NCI-H2107 treated with DMSO at 0.1 percent for 48 hours (cell line): ENCODE results near the gene MRPL16.
"Not testable (repeated sequence)": the region's sequence is repeated elsewhere in the genome, so short reads cannot be mapped to it uniquely, and the experiment has no call there.

Experiments
- DNase-seq: peaks from one replicate; lab custom pipeline; 2025; ENCODE audit not compliant: unreplicated experiment; lab: John Stamatoyannopoulos, UW

The MRPL16 gene

DNA sequence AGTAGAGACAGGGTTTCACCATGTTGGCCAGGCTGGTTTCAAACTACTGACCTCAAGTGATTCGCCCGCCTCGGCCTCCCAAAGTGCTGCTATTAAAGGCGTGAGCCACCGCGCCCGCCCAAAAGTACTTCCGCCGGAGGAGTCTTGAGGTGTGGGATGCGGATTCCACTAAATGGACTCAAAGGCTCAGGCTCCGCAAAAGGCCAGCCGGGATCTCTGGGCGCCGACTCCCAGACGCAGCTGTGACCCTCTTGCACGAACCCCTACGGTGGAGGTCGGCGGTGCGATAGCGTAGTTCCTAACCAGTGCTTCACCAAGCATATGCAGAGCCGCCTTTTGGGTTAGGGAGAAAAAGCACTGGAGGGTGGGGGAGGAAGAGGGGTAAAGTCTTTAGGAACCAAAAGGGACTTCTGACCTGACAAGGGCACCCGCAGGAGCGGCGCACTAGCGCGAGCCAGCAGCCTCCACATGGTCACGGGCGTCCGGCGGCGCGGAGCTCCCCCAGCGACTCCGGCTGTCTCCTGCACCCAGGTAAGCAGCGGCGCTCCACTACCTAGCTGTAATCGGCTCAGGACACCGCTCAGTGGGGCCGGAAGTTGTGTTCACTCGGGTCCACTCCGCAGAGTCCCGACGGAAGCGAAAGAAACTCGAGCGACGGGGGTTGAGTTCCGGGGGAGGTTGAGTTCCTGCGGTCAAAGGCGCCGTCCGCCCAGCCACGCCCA is at the start of gene MRPL16:
TSS of gene MRPL16 (minus strand) at position 590 of the 722 bp plus-strand sequence. CDS start at position 470, 120 bp downstream.
- DNase-seq, result peak; percentile 72

- no peak for DNase-seq
These were observed 49.1 kb upstream of the MRPL16 start for GRCh38 chr11:59859673-59860072.

GRCh38 chr11:59857439-59858434 is 47.2 kb upstream of the MRPL16 start:
- no peak for DNase-seq

- no peak for DNase-seq
These were observed 44.3 kb upstream of the MRPL16 start for GRCh38 chr11:59854871-59855270.

- not testable (repeated sequence) for DNase-seq
These were observed 40.8 kb upstream of the MRPL16 start for GRCh38 chr11:59851416-59851815.

DNA sequence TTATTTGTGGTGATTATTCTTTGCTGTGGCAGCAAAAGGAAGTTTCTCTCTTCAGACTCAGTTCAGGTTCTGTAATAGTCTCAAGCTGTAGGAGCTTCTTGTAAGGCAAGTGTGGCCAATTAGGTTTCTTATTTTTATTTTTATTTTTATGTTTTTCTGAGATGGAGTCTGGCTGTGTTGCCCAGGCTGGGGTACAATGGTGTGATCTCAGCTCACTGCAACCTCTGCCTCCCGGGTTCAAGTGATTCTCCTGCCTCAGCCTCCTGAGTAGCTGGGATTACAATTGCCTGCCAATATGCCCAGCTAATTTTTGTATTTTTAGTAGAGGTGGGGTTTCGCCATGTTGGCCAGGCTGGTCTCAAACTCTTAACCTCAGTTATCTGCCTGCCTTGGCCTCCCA is 39.0 kb upstream of the MRPL16 start:
- not testable (repeated sequence) for DNase-seq

DNA sequence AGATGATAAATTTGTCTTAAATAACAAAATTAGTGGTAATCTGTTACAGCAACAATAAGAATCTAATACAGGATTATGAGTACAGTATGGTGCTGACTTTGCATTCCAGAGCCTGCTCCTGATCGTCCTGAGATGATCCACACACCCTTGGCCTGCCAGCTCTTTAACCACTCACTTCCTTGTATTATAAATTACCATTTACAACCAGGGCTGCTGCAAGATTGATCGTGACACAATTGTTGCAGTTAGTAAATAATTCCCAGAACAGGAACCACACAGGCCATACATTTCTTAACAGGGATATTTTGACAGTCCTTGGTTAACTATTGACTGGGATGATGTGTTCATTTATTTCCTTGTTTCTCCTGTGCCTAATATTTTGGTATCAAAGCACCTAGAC is 38.6 kb upstream of the MRPL16 start:
- DNase-seq, result no peak

DNA sequence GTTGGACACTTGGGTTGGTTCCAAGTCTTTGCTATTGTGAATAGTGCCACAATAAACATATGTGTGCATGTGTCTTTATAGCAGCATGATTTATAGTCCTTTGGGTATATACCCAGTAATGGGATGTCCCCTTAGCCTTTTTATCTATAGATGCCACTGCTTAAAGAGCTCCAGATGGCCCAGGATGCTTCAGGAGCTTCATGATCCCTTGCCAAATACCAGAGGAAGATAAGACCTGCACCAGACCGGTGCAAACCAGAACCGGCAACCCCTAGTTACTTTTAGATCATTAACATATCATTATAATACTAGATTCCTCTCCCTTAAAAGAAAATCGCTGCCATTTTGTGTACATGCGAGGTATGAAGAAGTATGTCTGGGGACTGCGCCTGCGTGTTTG is 37.9 kb upstream of the MRPL16 start:
- not testable (repeated sequence) for DNase-seq

- no peak for DNase-seq
These were observed 37.0 kb upstream of the MRPL16 start for GRCh38 chr11:59847626-59848025.

DNA sequence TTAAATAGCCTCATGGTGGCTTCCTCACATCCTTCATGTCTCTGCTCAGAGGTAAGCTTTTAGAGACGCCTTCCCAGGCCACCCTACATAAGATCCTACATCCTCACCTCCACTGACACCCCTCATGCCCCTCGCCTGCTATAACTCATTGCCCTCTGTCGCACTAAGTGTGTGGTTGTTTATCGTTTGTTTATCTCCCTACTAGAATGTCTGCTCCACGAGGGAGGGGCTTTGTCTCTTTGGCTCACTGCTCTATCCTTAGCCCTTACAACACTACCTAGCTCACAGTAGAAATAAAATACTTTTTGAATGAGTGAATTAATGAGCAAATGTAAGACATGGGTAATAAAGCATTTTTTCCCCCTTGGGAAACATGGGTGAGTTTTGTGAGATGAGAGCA is 36.0 kb upstream of the MRPL16 start:
- DNase-seq, result no peak

DNA sequence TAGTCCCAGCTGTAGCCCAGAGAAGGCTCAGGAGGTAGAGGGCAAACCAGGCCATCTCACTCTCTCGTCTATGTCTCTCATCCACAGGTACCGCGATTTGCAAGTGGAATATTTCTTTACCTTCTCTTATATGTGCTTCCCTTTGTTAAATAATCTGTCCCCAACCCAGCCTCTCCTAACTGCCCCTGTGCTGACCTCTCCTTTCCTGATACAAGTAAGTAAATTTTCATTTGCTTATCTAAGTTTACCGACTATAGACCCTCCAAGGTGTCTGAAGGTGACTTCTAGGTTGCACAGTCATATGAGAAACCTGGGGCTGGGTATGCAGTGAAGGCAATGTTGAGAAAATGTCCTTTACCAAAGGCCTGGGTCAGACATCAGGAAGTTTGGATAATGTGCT is 34.8 kb upstream of the MRPL16 start, which contains the start of gene CBLIF:
TSS of gene CBLIF (minus strand) at position 101 of the 400 bp plus-strand sequence. CDS start at position 55, 46 bp downstream.
- DNase-seq, result no peak

GRCh38 chr11:59842316-59842715 is 31.7 kb upstream of the MRPL16 start:
- DNase-seq, result no peak

DNA sequence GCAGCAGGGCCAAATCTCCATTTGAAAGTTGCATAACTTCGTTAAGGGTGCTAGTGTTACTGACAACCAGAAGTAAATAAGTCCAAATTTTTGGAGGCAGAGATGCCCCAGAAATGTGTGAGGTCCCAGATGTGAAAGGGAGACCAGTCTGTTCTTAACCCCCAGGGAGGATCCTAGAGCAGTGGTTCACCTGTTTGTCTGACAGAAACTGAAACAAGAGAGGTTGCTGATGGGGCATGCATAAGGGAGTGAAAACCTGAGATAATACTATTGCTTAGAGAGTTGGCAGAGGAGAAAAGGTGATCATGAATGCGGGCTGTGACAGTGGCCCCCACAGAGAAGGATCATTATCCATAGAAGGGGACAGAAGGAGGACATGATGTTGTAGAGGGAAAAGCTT is 30.9 kb upstream of the MRPL16 start:
- DNase-seq, result no peak

DNA sequence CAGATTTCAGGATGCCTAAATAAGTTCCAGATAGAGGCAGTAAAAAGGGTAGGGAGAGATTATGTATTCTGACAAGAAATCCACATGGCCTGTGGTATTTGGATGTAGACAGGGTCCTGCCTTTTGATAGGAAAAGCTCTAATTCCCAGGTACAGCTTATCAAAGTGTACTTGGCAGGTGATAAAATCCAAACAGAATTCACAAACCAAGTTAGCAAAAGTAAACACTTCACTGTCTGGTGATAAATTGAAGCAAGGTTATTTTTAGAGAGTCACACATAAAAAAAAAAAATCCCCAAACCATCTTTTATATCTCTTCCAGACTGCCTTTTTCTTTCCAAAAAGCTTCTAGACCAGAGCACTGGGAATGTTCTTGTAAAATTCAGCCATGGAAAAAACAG is 29.0 kb upstream of the MRPL16 start:
- no peak for DNase-seq

DNA sequence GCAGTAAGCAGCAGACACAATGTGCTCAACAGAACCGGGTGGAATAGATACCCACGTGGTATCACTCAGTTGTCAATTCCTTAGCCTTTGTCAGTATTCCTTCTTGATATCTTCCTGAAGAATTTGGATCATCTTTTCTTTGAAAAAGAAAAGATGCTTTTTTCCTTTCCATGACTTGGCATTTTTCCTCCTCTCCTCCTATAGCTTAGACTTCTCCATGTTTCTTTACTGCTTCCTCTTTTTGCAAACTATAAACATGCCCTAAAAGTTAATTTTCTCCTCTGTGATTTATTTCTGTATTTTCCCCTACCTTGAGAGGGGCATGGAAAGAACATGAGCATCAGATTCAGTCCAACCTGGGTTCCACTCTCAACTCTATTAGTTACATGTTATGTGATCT is 23.0 kb upstream of the MRPL16 start:
- DNase-seq, result no peak

GRCh38 chr11:59829358-59829757 is 18.8 kb upstream of the MRPL16 start:
- DNase-seq, result no peak

DNA sequence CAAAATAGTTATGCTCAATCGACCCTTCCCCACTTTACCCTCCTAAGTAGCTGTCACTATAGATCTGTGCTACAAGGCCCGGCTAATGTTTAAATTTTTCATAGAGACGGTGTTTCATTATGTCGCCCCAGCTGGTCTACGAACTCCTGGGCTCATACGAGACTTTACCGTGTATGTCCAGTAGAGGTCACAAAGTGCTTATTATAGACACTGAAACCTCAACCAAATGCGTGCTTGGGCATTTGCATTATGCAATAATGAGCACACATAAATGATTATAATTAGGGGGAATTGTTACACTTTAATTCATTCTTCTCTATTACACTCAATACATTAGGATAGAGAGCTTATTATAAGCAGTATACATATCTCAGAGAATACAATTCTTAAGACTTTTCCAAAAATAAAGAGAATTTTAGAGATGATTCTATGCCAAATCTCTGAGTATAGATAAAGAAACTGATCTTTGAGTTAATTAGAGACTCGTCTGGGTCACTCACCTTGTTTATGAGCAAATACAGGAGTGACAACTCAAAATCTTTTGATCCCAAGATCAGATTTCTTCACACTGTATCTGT is 12.5 kb upstream of the MRPL16 start:
- peak; percentile 29 for DNase-seq

DNA sequence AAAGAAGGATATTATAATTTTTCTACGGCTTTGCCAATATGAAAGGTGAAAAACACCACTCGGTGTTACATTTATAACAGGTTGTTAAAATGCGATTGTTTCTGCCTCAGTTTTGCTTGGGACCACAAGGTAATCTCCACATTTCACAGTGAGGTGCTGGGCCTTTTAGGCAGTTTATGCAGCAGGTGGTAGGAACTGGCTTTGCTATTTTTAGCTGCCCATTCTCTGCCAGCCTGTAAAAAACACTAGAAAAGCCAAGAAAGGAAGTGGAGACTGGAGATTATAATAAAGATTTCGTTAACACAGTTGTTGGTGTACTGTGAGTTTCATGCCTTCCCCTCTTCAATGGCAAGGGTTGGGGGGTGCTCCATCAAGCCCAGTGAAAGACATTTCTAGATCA is 8.0 kb upstream of the MRPL16 start:
- DNase-seq, result no peak

GRCh38 chr11:59816434-59816833 is 5.9 kb upstream of the MRPL16 start:
- not testable (repeated sequence) for DNase-seq

GRCh38 chr11:59815754-59816153 is 5.2 kb upstream of the MRPL16 start:
- no peak for DNase-seq

GRCh38 chr11:59814021-59814420 is 3.4 kb upstream of the MRPL16 start:
- DNase-seq, result no peak
